ENCODE measurements around the gene GAPDH.

Gene GAPDH

GRCh38 chr12:6520186-6520585 is 14.1 kb upstream of the GAPDH start:
- Mint-ChIP-seq H3K4me3 (no peak overlapping the region), H3K4me1 (no peaks in the 10 kb centered on the region), H3K27ac (no peak overlapping the region), H3K27me3 (ENCODE audit: low read depth) (no peaks in the 10 kb centered on the region), H3K36me3 (ENCODE audit: low read depth) (peaks cover 80% of the 10 kb centered on the region), H3K9me3 (no peaks in the 10 kb centered on the region)
- no peak for TF ChIP-seq CTCF (IDR thresholded peaks at IDR 0.05; ENCODE audit: unreplicated experiment in 3 of 3)

GRCh38 chr12:6522193-6522592 is 12.1 kb upstream of the GAPDH start:
- Mint-ChIP-seq H3K27ac (no peak overlapping the region), H3K4me3 (no peak overlapping the region), H3K27me3 (ENCODE audit: low read depth) (no peaks in the 10 kb centered on the region), H3K4me1 (no peaks in the 10 kb centered on the region), H3K9me3 (no peaks in the 10 kb centered on the region), H3K36me3 (ENCODE audit: low read depth) (peaks cover 84% of the 10 kb centered on the region)
- TF ChIP-seq CTCF (IDR thresholded peaks at IDR 0.05; ENCODE audit: unreplicated experiment in 3 of 3), result no peak

GRCh38 chr12:6523708-6524107 is 10.6 kb upstream of the GAPDH start:
- H3K4me1 Mint-ChIP-seq, result no peaks in the 10 kb centered on the region
- H3K36me3 Mint-ChIP-seq (ENCODE audit: low read depth), result peaks cover 86% of the 10 kb centered on the region
- no peaks in the 10 kb centered on the region for H3K27me3 Mint-ChIP-seq (ENCODE audit: low read depth)
- no peak overlapping the region for H3K4me3 Mint-ChIP-seq
- H3K9me3 Mint-ChIP-seq, result no peaks in the 10 kb centered on the region
- no peak for TF ChIP-seq CTCF (IDR thresholded peaks at IDR 0.05; ENCODE audit: unreplicated experiment in 3 of 3)
- H3K27ac Mint-ChIP-seq, result no peak overlapping the region

- Mint-ChIP-seq H3K36me3 (ENCODE audit: low read depth) (peaks cover 90% of the 10 kb centered on the region), H3K27me3 (ENCODE audit: low read depth) (no peaks in the 10 kb centered on the region), H3K27ac (no peak overlapping the region), H3K9me3 (no peaks in the 10 kb centered on the region), H3K4me3 (no peak overlapping the region), H3K4me1 (peaks cover 5% of the 10 kb centered on the region)
- no peak for TF ChIP-seq CTCF (IDR thresholded peaks at IDR 0.05; ENCODE audit: unreplicated experiment in 3 of 3)
Measured at GRCh38 chr12:6524648-6525047, 9.7 kb upstream of the GAPDH start.

- Mint-ChIP-seq H3K27me3 (ENCODE audit: low read depth) (no peaks in the 10 kb centered on the region), H3K4me3 (no peak overlapping the region), H3K36me3 (ENCODE audit: low read depth) (peaks cover 94% of the 10 kb centered on the region), H3K4me1 (peaks cover 8% of the 10 kb centered on the region), H3K27ac (no peak overlapping the region), H3K9me3 (no peaks in the 10 kb centered on the region)
- no peak for TF ChIP-seq CTCF (IDR thresholded peaks at IDR 0.05; ENCODE audit: unreplicated experiment in 3 of 3)
Measured at GRCh38 chr12:6526201-6526600, 8.1 kb upstream of the GAPDH start.

- Mint-ChIP-seq H3K36me3 (ENCODE audit: low read depth) (peaks cover 91% of the 10 kb centered on the region), H3K4me3 (no peak overlapping the region), H3K4me1 (peaks cover 12% of the 10 kb centered on the region), H3K27me3 (ENCODE audit: low read depth) (no peaks in the 10 kb centered on the region), H3K27ac (no peak overlapping the region), H3K9me3 (no peaks in the 10 kb centered on the region)
- no peak for TF ChIP-seq CTCF (IDR thresholded peaks at IDR 0.05; ENCODE audit: unreplicated experiment in 3 of 3)
Measured at GRCh38 chr12:6526766-6527525, 7.4 kb upstream of the GAPDH start.
